ENCODE results near the gene HLF.

Gene HLF

GRCh38 chr17:55254375-55254774 is 10.4 kb upstream of the HLF start:
- DNase-seq (ENCODE audit: low spot score): no peak

- no peak for DNase-seq (ENCODE audit: low spot score)
Measured at GRCh38 chr17:55258578-55259135, 6.1 kb upstream of the HLF start.

DNA sequence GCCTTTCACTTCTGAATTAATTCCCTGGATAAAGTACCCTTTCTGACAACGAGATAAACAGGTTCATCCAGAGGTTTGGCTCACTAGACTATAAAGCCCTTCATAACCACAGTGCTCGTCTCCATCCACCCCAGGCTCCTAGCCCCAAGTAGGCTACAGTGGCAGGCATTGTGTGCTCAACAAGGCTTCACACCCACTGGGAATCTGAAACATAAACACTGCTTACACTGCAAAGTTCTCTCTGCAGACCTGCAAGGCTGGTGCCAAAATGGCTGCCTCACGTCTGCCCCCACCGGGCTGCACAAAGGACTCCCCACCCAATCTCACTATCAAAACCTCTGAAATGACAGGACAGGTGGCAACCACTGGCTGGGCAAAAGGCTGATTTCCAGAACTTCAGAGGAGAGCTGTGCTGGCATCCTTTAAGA is 5.1 kb upstream of the HLF start:
- DNase-seq (ENCODE audit: low spot score): no peak

- DNase-seq (ENCODE audit: low spot score): no peak
Measured at GRCh38 chr17:55261311-55261710, 3.4 kb upstream of the HLF start.

DNA sequence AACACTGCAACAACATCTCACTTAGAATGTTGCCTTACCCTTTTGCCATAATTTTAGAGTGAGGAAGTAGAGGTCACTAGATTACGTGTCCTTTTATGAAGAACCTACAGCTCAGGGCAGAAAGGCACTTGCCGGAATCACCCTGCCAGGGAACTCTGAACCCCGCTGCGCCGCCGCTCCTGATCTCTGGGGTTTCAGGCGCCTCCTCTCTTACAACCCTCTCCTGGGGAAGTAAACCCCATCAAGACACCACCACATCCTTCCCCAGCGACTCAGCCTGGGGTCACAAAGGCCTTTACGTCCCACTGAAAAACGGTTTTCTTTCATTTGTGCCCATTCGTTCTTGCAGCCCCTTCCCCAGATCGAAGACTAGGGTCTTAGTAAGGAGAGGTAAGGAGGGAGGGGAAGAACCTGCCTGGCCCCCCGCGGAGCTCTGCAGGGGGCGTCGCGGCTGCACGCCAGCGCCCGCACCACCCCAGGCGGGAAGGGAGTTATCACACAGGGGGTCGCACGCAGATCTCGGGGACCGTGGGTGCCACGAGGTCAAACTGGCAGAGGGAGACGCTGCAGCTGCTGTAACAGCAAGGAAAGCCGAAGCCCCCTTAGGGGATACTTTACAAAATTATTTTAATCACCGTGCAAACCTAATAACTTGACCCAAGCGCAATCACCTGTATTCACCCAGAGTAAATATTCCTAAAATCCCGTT is 1.0 kb upstream of the HLF start:
- no peak for DNase-seq (ENCODE audit: low spot score)

DNA sequence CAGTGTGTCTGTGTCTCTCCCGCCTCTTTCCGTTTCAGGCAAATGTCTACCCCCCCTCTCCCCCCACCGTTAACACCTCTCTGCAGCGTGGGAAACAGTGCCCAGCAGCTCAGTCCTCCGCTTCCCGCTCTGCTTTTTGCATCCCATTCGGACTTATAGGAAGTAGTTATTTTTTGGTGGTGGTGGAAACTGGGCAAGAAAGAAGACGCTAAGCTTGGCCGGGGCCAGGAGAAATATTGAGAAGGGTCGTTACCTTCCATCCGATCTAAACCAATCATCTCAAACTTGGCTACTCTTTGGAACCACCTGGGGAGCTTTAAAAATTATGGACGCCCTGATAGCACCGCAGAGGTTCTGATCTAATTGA is 499 bp upstream of the HLF start:
- no peak for DNase-seq (ENCODE audit: low spot score)

GRCh38 chr17:55265311-55266021 is 706 bp downstream of the HLF start:
- DNase-seq (ENCODE audit: low spot score): no peak

- DNase-seq (ENCODE audit: low spot score): no peak
Measured at GRCh38 chr17:55266051-55266957, 1.5 kb downstream of the HLF start.

DNA sequence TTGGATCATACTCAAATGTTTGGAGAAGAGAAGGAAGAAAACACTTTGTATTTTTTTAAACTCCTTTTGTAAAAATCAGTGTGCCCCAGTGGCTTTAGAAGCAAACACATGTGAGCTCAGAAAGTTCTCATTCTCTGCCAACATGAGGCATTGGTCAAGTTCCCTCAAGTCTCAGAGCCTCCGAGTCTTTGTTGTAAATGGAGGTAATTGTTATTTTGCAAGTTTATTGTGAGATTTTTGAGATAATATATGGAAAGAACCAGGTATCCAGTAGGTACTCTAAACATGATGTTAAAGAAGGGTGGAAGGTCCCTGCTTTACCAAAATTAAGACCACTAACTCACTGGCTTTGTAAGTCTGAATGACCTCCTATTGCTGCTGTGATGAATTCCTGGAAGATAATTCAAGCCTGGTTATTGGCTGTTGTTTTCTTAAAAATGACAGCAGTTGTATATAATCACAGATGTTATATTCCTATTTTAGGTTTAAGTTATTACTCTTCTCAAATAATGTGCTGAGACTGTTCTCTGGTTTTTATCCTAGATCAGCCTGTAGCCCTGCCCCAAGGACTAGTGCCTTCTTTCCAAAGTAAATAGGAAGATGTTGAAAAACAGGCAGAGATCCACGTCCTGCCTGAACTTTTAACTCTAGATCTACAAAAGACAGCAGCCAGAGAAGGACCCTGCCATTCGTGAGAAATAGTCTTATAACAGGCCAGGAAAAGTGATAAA is 2.4 kb downstream of the HLF start:
- no peak for DNase-seq (ENCODE audit: low spot score)

DNA sequence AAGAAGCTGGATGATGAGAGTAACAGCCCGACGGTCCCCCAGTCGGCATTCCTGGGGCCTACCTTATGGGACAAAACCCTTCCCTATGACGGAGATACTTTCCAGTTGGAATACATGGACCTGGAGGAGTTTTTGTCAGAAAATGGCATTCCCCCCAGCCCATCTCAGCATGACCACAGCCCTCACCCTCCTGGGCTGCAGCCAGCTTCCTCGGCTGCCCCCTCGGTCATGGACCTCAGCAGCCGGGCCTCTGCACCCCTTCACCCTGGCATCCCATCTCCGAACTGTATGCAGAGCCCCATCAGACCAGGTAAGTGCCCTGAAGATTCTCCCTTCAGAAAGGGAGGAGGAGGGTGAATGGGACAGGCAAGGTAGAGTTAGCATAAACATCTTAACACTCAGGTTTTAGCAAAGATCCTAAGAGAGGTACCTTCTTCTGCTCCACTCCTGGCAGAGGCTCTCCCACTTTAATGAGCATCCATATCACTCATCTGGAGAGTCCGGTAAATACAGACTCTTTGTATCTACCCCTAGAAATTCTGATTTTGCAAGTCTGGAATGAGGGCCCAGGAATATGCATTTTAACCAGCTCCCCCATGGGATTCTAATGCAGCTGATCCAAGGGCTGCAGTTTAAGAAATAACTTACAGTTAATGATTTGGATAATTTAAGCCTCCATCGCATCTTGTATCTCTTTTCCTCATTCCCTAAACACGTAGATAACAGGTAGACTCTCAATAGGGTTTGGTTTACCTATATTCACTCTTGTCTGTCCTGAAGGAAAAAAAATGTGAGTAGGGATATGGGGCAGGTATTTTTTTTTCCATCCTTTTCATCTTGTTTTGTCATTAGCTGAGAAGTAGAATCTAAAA is 3.3 kb downstream of the HLF start:
- DNase-seq (ENCODE audit: low spot score): no peak

DNA sequence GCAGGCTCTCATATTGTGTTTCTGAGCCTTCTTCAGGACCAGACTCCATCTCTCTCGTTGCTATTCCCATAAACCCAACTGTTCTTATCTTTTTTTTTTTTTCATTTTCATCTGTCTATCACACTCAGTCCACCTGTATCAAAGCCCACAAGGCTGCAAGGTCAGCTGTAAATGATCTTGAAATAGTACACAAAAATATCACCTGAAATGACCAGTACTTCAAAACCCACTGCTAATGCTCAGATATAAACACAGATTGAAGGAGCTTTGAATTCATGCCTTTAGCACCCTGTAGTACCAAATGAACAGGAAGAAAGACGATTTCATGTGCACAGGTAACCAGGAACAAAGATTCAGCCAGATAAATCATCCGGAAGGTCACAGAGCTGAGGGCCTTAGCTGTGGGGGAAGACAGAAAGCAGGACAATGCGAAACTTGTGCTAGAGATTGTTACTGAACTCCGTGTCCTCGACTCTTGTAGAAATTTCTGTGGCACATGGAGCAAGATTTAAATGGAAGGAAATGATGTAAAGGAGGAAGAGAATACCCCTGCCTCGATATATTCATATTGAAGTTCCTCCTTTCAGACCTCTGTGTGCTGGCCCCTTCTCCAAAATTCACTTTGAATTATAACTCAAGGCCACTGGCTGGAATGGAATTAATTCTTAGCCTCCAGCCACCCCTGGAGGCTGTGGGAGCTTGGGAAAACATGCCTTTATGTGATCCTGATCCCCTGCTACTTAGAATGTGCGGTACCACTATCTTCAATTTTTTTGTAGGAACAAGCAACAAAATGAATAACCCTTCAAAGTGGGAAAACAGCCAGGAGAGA is 4.1 kb downstream of the HLF start:
- DNase-seq (ENCODE audit: low spot score): no peak

DNA sequence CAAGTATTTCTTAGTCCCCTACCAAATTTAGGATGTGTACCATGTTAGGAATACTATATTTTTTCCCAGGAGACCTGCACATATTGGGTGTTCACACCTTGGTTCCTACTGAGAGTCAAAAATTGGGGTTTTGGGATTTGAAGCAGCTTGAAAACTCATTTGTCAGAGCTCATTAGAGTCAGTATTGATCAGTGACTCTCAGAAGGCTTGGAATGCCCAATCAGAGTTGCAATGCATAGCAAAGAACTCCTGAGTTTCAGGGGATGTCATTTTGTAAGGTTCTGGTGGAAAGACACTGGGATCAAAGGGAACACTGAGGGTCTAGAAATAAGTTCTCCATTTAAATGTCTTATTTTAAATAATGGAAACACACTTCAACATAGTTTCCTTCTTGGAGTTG is 5.1 kb downstream of the HLF start:
- no peak for DNase-seq (ENCODE audit: low spot score)

- no peak for DNase-seq (ENCODE audit: low spot score)
Measured at GRCh38 chr17:55271223-55271571, 6.4 kb downstream of the HLF start.

- no peak for DNase-seq (ENCODE audit: low spot score)
Measured at GRCh38 chr17:55271958-55272710, 7.4 kb downstream of the HLF start.

DNA sequence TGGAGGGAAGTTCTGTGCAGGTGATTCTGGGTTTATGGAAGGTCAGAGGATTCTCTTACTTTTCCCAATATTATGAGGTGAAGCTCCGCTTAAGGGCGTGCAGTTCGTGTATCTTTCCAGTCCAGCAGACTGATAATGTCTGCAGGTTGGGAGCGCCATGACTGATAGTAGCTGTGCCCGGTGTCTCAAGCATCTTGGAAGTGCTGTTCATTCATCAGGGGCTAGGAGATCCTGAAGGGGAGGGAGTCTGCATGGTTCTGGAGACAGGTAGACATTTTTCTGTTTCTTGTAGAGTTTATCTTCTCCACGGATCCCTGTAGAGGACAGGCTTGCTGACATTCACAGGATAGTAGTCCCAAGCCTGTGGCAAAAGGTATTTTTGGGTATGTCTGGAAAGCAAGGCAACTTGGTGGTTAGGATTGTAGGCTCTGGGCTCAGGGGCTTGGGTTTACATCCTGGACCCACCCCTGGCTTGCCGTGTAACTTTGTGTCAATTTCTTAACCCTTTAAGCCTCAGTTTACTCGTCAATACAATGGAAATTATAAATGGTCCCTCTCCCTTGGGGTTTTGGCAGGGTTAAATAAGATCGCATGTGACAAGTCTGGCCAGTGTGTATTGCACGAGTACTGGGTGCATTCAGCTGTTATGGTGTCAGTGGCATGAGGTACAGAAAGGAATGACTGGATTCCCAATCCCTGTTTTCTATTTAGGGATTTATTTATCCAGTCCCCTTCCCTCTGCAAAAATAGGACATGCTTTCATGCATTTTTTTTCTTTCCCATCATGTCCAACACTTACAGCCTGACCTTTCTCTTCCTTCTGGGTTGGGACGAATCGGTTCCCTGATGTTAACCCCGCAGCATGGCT is 8.2 kb downstream of the HLF start:
- DNase-seq (ENCODE audit: low spot score): no peak

- no peak for DNase-seq (ENCODE audit: low spot score)
Measured at GRCh38 chr17:55273579-55274354, 9.0 kb downstream of the HLF start.
